ENCODE measurements around the gene RSU1.

DNA sequence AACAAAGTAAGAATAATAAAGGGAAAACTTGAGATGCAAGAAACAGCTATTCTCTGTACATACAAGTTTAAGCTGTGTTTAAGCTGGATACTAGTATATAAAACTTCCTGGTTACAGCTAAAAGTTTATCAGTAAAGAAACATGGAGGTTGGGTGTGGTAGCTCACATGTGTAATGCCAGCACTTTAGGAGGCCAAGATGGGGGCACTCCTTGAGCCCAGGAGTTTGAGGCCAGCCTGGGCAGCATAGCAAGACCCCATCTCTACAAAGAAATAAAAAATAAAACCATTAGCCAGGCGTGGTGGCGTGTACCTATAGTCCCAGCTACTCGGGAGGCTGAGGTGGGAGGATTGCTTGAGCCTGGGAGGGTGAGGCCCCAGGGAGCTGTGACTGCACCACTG, 3.2 kb downstream of the RSU1 start:
- TF ChIP-seq, protein P1, sequence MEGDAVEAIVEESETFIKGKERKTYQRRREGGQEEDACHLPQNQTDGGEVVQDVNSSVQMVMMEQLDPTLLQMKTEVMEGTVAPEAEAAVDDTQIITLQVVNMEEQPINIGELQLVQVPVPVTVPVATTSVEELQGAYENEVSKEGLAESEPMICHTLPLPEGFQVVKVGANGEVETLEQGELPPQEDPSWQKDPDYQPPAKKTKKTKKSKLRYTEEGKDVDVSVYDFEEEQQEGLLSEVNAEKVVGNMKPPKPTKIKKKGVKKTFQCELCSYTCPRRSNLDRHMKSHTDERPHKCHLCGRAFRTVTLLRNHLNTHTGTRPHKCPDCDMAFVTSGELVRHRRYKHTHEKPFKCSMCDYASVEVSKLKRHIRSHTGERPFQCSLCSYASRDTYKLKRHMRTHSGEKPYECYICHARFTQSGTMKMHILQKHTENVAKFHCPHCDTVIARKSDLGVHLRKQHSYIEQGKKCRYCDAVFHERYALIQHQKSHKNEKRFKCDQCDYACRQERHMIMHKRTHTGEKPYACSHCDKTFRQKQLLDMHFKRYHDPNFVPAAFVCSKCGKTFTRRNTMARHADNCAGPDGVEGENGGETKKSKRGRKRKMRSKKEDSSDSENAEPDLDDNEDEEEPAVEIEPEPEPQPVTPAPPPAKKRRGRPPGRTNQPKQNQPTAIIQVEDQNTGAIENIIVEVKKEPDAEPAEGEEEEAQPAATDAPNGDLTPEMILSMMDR (IDR thresholded peaks at IDR 0.05; ENCODE audit: insufficient read depth, low read depth, low read length) = no peak
- no peak for TF ChIP-seq EZH2 (IDR thresholded peaks at IDR 0.05; ENCODE audit: insufficient read depth, low read length)

All from astrocyte (in vitro differentiated cells and primary cell).